Germinal center (tissue), 1 donor: ENCODE results near the gene SH3BP2.

Source experiments
- DNase-seq: peaks from one replicate; pipeline ENCODE4 v3.0.0; 2012; ENCODE audit warnings: mixed read lengths, low spot score

SH3BP2 gene

DNA sequence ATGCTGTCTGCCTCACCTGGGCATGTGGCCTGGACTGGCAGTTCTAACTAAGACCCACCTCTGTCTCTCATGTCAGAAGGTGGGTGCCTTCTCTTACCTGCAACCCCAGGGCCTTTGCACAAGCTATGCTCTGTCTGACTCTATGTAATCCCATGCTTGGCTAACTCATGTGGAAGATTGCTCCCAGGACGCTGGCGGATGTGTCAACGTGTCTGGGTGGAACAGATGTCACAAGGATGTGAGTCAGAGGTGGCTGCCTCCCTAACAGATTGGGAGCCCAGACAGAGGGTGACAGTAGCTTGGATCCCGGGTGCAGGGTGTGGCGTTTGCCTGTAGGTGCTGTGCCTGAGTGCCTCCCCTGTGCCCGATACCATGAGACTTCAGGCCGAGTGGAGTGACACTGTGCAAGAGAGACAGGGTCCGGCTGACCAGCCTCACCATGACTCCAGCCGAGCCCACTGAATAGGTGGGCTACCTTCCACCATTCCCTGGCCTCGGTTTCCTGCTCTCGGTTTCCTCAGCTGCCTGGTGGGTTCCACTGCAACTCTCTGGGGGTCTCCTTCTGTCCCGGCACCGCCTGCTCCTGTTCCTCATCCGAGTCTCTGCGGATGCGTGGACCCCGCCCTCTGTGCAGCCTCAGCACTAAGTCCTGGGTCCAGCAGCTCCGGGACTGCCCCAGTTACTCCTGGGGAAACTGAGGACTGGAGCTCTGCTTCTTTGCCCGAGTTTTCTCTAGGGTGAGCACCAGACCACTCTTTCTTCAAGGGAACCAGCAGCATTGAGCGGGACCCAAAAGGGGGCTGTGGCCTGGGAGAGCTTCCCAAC lies 11.0 kb downstream of the SH3BP2 start:
- DNase-seq: no peak

DNA sequence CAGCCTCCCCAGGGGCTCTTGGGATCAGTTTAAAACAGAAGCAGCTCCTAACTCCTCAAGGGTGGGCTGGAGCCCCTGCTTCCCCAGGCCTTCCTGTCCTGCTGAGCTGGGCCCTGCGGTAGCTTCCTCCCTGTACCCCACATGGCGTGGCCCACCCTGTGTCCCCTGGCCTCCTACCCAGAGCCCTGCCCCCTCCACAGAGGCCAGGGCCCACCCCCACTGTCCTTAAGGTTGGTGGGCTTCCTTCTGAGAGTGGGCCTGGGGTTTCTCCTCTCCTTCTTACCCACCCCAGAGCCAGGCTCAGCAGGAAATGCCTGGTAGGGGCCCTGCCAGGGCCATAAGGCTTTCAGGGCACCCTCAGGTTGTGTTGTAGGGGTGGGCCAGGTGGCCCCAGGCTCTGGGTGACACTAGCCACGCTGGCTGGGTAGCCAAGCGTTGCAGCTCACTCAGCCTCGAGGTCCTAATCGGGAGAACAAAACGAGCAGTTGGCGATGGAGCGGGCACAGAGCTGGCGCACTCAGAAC lies 11.6 kb downstream of the SH3BP2 start:
- DNase-seq: no peak

DNA sequence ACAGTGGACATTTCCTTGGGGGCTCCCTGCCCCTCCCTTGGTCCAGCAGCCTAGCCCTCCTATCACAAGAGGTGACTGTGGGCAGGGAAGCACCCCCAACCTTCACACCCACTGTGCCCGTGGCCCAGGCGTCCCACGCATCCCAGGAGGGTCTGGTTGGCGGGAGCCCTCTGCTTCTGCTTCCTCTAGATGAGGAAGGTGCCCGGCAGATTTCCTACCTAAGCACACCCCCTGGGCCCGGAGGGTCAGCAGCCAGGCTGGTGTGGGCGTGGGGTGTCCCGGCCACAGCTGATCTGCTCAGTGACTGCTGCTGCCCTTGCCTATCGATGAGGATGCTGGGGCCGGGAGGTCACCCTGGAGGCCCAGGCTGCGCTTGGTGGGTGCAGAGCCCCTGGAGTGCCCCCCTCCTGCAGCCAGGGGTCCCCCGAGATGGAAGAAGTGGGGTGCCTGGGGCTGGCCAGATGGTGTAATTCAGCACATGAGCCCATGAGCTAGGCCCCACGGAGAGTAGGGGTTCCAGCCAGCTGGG lies 12.2 kb downstream of the SH3BP2 start:
- no peak for DNase-seq

DNA sequence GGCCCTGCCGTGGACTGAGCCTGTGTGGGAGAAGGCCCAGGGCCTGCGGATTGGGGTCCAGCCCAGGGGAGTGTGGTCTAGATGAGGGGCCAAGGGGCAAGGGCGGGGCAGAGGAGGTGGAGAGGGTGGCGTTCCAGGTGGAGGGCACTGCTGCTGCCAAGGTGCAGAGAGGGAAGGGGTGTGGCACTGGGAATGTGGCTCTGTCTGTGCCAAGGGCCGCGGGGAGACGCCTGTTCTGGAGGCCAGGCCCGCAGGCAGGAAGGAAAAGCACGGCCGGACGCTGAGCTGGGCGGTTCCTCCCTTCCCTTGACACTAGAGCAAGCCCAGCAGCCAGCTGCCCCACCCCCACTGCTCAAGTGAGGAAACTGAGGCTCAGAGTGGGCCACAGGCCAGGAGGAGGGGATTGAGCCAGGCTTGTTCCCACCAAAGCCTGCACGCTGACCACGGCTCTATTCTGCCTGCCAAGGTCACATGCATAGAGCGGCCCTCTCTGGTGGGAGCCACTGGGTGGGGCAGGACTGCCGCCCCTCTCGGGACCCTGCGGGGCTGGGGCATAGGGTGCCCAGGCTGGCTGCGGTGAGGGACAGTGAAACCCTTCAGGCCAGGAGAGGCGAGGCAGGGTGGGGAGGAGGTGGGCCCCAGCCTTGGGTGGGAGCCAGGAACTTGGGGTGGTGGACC lies 13.0 kb downstream of the SH3BP2 start:
- no peak for DNase-seq

DNA sequence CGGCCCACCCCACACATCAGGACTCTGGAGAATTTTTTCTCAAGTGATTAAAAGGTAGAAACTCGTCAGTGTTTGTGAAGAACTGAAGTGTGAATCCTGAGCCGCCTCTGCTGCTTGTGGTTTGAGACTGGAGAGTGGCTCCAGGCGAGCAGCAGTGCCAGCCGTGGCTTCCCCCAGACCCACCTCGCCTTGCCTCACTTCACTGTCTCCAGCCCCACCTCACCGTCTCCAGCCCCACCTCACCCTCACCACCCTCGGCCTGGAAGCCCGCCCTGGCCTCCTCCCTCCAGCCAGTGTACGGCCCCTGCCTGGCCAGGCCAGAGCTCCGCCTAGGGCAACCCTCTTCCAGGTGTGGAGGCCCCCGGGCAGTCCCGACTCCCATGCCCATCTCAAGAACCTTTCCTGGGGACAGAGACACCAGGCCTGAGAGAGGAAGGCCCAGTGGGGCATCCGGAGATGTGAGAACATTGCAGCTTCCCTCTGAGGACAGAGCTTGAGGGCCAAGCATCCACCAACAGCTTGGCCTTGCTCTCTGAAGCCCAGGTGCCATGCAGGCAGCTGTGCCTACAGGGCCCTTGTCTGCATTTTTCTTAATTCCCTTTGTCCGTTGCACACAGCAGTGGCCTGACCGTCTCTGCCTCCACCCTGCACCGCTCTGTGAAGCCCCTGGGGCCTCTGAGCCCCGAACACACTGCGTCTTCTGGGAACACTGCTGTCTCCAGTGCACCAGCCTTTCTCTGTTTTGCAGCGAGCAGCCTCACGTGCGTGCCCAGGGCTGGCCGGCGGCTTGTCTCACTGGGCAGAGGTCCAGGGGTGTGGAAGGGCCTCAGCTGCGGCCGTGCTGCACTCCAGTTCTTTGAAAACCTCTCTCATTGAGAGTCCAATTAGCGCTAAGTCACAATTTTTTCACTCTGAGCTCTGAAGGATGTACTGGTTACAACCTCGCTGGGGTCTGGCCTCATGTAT lies 13.8 kb downstream of the SH3BP2 start:
- DNase-seq: no peak

DNA sequence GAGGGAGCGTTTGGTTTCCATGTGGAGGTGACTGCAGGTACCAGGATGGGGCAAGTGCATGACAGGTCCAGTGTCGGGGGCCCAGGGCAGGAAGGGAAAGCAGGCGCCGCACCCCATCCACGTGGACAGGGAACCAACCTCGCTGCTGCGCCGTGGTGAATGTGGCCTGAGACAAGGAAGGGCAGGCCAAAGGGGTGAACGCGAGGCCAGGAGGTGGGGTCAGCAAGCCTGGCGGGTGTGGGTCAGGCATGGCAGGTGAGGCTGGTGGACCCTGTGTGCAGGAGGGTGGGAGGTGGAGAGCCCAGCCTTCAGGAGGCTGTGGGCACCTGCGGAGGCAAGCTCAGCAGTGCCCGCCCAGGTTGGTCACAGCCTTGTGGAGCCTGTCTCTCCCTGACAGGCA lies 14.7 kb downstream of the SH3BP2 start:
- no peak for DNase-seq

DNA sequence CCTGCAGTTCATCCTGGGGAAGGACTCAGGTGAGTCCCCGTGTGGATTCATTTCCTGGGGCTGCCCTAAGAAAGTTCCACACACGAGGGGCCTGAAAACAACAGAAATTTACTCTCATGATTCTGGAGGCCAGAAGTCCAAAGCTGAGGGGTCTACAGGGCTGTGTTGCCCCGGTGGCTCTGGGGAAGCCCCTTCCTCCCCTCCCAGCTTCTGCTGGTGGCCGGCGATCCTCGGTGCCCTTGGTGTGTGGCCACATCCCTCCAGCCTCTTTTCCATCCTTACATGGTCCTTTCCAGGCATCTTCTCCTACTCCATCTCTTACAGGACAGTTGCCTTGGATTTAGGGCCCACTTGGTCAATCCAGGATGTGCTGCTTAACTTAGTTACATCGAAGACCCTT lies 15.1 kb downstream of the SH3BP2 start:
- DNase-seq: no peak

DNA sequence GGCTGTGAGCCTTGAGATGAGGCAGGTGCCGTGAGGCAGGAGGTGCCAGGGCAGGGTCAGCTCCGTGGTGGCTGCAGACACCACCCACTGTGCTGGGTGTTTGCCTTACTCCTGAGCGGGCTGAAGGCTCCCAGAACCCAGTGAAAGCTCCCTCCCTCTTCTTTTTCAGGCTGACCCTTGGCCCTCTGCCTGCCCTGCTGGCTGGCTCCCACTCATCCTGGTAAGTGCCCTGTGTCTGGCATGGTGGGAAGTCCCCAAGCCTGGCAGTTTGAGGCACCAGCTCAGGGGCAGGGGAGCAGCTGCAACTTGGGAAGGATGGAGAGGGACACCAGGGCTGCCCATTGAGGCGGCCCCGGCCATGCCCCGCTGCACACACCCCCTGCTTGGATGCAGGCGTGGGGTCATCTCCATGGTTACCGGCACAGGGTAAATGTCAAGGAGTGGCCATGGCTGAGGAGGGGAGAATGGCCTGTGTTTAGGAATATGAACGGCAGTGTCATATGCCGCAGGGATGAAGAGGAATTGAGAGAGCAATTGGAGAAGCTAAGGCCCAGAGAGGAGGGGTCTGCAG lies 16.8 kb downstream of the SH3BP2 start:
- DNase-seq: no peak

DNA sequence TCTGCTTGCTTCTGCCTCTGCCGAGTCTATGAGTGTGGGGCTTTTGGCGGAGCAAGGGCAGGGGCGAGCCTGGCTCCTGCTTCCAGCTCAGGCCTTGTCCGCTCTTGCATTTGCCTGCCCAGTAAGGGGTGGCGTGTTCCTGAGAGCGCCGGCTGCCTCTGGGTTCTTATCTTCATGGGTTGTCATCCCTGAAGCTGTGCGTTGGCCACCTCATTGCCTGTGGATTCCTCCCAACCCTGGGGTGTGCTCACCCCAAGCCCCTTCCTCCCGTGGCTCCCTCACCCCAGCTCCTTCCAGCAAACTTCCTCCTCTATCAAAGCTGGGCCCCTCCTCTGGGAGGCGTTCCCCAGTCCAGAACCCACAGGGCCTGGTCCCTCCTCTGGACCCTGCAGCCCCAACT lies 17.5 kb downstream of the SH3BP2 start:
- no peak for DNase-seq

DNA sequence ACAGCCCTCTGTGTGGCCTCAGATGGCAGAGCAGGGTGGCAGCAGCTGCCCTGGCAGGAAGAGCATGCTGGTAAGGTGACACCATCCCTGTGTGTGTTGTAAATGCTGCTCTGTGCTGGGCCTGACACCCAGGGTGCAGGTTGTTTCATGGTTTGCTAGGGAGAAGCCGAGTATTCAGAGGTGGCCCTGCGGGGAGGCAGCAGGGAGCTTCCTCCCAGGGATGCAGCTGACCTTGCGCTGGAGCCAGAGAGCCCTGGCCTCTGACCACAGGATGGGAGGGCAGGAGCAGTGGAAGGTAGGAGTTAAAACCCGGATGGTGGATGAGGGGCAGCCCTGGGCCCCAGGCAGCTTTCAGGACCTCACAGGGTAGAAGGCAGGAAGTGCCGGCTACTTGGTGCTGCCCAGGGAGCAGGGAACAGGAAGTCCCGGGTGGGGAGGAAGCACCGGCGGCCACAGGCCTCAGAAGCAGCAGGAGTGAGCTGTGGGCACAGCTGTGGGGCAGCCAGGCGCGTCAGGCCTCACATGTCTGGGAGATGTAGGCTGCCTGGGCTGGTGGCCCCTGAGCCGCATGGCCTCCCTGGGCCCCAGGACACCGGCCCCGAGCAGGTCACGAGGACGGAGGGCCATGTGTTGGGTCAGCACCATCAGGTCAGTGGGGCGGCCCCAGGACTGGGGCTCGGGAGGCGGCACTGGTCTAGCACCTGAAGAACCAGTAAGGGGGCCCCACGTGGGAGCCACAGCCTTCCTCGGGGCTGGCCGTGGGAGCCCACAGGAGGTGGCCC lies 19.1 kb downstream of the SH3BP2 start:
- peak; percentile 78 for DNase-seq

DNA sequence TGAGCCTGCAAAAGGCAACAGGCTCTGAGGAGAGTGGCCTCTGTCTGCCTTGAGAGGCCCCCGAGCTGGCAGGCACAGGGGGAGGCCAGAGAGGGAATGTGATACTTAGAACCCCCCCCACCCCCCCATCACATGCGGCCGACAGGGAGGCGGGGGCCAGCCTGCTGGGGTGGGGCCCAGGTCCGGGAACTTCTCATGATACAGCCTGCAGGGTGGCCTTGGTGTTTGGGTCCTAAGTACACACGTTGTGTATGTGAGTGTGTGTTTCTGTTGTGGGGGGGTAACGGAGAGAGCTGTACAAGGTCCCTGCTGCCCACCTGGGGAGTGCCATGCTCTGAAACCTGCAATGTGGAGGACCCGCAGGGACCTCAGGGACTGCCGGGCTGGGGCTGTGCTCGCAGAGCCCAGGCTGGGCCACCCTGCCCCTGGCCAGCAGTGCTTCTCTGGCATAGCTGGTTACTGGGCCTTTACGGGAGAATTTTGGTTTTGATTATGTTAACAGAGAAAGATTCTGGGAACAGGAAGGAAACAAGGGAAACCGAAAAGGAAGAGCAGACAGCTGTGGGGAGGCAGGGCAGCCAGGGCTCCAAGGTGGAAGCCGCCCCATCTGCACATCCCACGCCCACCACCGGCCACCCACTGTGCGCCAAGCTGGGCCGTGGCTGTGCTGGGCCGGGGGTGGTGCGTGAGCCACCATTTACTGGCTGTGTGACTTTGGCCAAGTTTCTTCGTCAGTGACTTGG lies 19.9 kb downstream of the SH3BP2 start:
- DNase-seq: no peak

DNA sequence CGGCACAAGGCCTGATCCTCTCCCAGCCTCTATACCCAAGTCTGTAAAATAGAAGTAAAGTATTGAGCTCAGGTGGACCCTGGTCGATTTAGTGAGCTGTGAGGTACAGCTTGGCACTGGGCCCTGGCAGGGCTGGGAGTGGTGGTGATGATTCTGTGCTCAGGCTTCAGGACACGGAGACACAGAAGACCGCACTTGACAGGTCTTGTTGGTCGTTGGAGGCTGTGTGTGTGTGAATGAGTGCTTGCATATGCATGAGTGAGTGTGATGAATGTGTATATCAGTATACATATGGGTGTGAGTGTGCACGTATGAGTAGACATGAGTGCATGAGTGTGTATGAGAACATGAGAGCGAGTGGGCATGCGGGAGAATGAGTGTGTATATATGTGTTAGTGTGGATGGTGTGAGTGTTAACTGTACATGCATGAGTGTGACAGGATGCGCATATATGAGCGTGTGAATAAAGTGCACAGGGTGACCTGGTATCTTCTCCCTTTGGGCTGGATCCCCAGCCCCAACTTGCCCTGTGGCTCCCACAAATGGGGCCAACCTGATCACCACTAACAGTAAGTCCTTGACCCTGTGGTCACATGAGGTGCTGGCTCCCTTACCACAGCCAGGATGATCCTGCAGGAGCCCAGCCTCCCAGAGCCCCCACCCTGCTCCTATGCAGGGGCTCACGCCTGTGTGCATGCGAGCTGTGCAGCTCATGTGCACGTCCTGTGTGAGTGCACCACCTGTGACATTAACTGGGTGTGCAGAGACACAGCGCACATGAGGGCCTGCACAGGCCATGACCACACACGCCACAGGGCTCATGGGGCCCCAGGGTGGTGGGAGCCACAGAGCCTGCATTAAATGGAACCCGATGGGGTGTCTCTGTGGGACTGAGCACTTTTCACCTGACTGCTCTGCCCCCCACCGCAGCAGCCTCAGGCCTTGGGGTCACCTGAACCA lies 20.8 kb downstream of the SH3BP2 start:
- DNase-seq: no peak

DNA sequence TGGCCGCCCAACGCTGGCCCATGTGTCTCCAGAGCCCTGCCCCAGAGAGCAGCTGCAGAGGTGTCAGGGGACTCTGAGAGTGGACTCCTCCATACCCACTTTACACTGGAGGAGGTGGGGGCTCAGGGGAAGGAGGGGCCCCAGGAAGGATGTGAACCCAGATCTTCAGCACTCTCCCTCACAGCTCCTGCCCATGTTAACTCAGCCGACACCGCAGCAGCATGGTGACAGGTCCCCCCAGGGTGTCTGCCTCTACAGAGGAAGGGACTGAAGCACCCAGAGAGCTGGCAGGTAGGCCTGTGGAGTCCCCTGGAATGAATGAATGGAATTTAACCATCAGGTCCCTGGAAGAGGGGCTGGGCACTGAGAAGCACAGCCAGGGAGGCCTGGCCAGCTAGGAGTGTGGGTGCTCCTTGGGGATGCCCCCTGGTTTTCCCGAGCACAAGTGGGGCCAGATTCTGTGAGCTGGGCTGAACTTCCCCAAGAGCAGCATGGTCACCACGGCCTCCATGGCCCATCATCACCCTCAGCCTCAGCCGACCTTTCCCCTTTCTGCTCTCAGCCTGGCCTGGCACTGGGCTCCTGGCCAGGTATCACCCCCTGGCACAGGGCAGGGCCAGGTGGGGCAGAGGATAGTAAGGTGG lies 21.9 kb downstream of the SH3BP2 start:
- no peak for DNase-seq

DNA sequence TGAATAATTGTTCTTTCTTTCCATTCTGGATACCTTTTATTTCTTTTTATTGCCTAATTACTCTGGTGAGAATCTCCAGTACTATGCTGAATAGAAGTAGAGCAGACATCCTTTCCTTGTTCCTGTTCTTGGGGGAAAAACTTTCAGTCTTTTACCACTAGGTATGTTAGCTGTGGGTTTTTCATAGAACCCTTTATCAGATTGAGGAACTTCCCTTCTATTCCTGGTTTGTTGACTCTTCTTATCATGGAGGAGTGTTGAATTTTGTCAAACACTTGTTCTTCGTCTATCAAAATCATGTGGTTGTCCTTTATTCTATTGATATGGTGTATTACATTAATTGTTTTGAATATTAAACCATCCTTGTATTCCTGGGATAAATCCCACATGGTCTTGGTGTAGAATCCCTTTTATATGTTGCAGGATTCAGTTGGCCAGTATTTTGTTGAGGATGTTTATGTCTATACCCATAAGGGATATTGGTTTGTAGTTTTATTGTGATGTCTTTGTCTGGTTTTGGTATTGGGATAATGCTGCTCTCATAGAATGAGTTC lies 23.6 kb downstream of the SH3BP2 start:
- no peak for DNase-seq

DNA sequence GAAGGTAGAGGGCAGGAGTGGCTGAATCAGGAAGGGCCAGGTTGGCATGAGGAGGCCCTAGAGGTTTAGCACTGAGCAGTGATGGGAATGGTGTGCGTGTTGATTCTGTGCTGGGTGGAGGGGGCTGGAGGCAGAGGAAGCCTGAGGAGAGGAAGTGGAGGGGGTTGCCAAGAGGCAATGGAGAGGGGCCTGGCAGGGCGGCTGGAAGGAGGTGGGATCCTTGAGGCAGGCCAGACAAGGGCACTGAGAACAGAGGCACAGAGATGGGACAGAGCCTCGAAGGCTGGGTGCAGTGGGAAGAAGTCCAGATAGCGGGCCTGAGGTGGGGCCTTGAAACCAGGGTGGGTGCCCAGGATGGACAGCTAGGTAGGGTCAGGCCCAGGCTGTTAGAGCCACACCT lies 24.3 kb downstream of the SH3BP2 start:
- no peak for DNase-seq

DNA sequence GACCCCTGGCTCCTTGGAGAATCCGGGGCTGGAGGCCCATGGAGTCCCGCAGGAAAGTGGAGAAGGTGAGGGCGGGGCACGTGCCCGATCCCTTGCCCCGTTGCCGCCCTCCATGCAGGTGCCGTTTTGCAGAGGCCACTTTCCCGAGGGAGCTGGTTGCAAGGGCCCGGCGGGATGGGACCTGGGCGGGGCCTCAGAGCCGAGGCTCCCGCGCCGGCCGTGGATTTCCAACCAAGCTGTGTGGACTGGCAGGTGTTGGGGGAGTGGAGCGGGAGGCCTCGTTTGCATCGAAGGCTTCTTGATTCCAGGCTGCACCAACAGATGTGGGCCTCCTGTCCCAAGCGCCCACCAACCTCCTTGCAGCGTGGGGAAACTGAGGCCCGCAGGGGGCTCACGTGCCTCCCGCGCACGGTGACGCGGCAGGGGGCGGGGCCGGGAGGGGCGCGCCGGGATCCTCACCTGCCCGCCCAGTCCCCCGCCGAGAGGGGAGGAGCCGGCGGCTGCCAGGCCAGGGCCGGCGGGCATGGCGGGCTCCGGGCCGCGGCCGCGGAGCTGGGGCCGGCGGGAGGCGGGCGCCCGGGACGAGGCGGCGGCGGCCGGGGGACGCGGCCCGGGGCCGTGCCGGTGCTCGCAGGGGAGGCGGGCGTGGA lies 24.9 kb downstream of the SH3BP2 start:
- peak; percentile 68 for DNase-seq

DNA sequence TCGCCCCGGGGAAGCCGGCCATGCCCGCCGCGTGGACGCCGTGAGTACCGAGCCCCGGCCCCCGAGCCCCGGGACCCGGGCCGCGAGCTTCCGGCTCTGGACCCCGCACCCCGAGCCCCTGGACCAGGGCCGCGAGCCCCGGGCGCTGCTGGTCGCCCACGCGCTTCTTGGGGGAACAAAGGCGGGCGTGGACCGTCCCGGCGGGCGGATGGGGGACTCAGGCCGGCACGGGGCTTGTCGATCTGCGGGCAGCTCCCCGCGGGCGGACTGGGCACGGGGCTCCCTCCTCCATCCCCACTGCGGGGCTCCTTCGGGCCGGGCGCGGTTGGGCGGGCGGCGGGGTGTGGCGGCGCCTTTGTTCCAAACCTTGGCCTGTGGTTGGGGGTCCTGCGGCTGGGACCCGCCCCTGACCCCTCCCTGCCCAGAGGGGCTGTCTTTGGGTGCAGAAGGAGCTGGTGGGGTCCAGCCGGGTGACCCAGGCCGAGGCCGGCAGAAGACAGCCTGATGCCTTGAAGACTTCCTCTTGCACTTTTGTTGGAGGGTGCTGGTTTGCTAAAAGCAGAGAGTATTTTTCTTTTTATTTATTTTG lies 25.6 kb downstream of the SH3BP2 start:
- DNase-seq: no peak
